IMR-90 (cell line): ENCODE measurements around the gene BRME1. TPM values are rescaled to one million over a fixed set of nuclear protein-coding genes. Genes with fewer than 3 reads are reported as not detected.

Experiments
- ATAC-seq: fragments of 200-7000 bp; cut with Tn5 transposase; 2 replicates; pipeline ENCODE4 v1.9.1; 2020; ENCODE audit warnings: low read depth, mild to moderate bottlenecking, moderate library complexity
- BruUV-seq: library from RNA; stranded (reverse); fragments of 400-500 nt; replicated peaks from 2 replicates; lab custom pipeline; 2021; lab: Mats Ljungman, UMichigan
- CTCF ChIA-PET: fragments of 300-600 bp; formaldehyde crosslinking; extraction: SDS; loops from one replicate; lab custom pipeline; 2021; ENCODE audit warnings: antibody characterized with exemption; lab: Yijun Ruan, JAX
- POLR2A ChIA-PET: fragments of 300-600 bp; sonication (Branson Sonifier 250); formaldehyde crosslinking; loops from one replicate; lab custom pipeline; 2022; ENCODE audit warnings: antibody characterized with exemption; ENCODE audit not compliant: unreplicated experiment; lab: Charles Lee
- DNase-seq: peaks from one replicate; pipeline ENCODE4 v3.0.0; 2013
- H2AFZ ChIP-seq: replicated peaks from 2 replicates; pipeline ENCODE3; 2013; ENCODE audit warnings: low read length, mild to moderate bottlenecking; ENCODE audit not compliant: poor library complexity
- H2AK5ac ChIP-seq: 2 replicates; pipeline ENCODE4 v1.6.1; 2013; ENCODE audit warnings: low read depth, low read length, inconsistent platforms
- H2AK9ac ChIP-seq: replicated peaks from 2 replicates; pipeline ENCODE3; 2013; ENCODE audit warnings: mild to moderate bottlenecking, low read depth, low read length, moderate library complexity; ENCODE audit not compliant: poor library complexity
- H2BK120ac ChIP-seq: 2 replicates; pipeline ENCODE4 v1.6.1; 2013; ENCODE audit warnings: low read depth, low read length, inconsistent platforms
- H2BK15ac ChIP-seq: 3 replicates; pipeline ENCODE4 v1.6.1; 2013; ENCODE audit warnings: low read depth, low read length, inconsistent platforms
- H2BK20ac ChIP-seq: 2 replicates; pipeline ENCODE4 v1.6.1; 2013; ENCODE audit warnings: low read depth, mild to moderate bottlenecking, inconsistent platforms, low read length, moderate library complexity
- H2BK5ac ChIP-seq: 2 replicates; pipeline ENCODE4 v1.6.1; 2013; ENCODE audit warnings: mild to moderate bottlenecking, low read depth, low read length, inconsistent platforms; ENCODE audit not compliant: poor library complexity, severe bottlenecking
- H3K14ac ChIP-seq: replicated peaks from 2 replicates; pipeline ENCODE4 v1.6.1; 2013; ENCODE audit warnings: low read depth, low read length, inconsistent platforms
- H3K18ac ChIP-seq: 2 replicates; pipeline ENCODE4 v1.6.1; 2013; ENCODE audit warnings: low read depth, low read length, control low read depth
- H3K23ac ChIP-seq: 2 replicates; pipeline ENCODE4 v1.6.1; 2013; ENCODE audit warnings: low read depth, low read length, inconsistent platforms
- H3K27ac ChIP-seq: 2 replicates; pipeline ENCODE4 v1.5.1; 2013; ENCODE audit warnings: mild to moderate bottlenecking, control low read depth, low read length; ENCODE audit not compliant: insufficient read depth
- H3K27me3 ChIP-seq: 2 replicates; pipeline ENCODE4 v1.6.1; 2013; ENCODE audit warnings: low read length; ENCODE audit not compliant: control insufficient read depth, insufficient read depth
- H3K36me3 ChIP-seq: 2 replicates; pipeline ENCODE4 v1.6.1; 2013; ENCODE audit warnings: low read length, mixed read lengths; ENCODE audit not compliant: control insufficient read depth, insufficient read depth
- H3K4ac ChIP-seq: 2 replicates; pipeline ENCODE4 v1.6.1; 2013; ENCODE audit warnings: low read depth, low read length, inconsistent platforms
- H3K4me1 ChIP-seq: 2 replicates; pipeline ENCODE4 v1.6.1; 2013; ENCODE audit warnings: low read length, mixed read lengths; ENCODE audit not compliant: control insufficient read depth, insufficient read depth
- H3K4me2 ChIP-seq: 2 replicates; pipeline ENCODE4 v1.6.1; 2013; ENCODE audit warnings: low read depth, mild to moderate bottlenecking, control low read depth, low read length, moderate library complexity
- H3K4me3 ChIP-seq: 2 replicates; pipeline ENCODE4 v1.5.1; 2013; ENCODE audit warnings: low read depth, mild to moderate bottlenecking, control low read depth, low read length, moderate library complexity; ENCODE audit not compliant: insufficient read depth
- H3K56ac ChIP-seq: 2 replicates; pipeline ENCODE4 v1.6.1; 2013; ENCODE audit warnings: low read length, inconsistent platforms; ENCODE audit not compliant: insufficient read depth; ENCODE audit errors: extremely low read depth
- H3K79me1 ChIP-seq, 2 experiments: 2 replicates each; pipeline ENCODE4 v1.6.1; 2013; ENCODE audit warnings: low read length in 2 of 2, inconsistent platforms in 1 of 2, low read depth in 1 of 2
- H3K9ac ChIP-seq: 2 replicates; pipeline ENCODE4 v1.6.1; 2013; ENCODE audit warnings: low read depth, low read length, control low read depth
- H3K9me1 ChIP-seq: 2 replicates; pipeline ENCODE4 v1.6.1; 2013; ENCODE audit warnings: low read length, inconsistent platforms; ENCODE audit not compliant: insufficient read depth
- H3K9me3 ChIP-seq: 2 replicates; pipeline ENCODE4 v1.6.1; 2013; ENCODE audit warnings: low read length; ENCODE audit not compliant: control insufficient read depth, insufficient read depth
- H4K20me1 ChIP-seq: 2 replicates; pipeline ENCODE4 v1.6.1; 2013; ENCODE audit warnings: low read length, inconsistent platforms; ENCODE audit not compliant: insufficient read depth
- H4K5ac ChIP-seq: 2 replicates; pipeline ENCODE4 v1.6.1; 2013; ENCODE audit warnings: mild to moderate bottlenecking, low read depth, low read length, control low read depth
- H4K8ac ChIP-seq, 2 experiments: 2 replicates each; pipeline ENCODE4 v1.6.1; 2013; ENCODE audit warnings: low read depth in 2 of 2, low read length in 2 of 2, control low read depth in 1 of 2, inconsistent platforms in 1 of 2
- H4K91ac ChIP-seq: 2 replicates; pipeline ENCODE4 v1.6.1; 2013; ENCODE audit warnings: low read depth, low read length, inconsistent platforms; ENCODE audit not compliant: insufficient read depth
- NFE2L2 ChIP-seq: fragments of 150-350 bp; IDR thresholded peaks from 2 replicates; pipeline ENCODE4 v1.6.1; 2016; ENCODE audit warnings: low read depth, mild to moderate bottlenecking, low read length
- SMC3 ChIP-seq: fragments of 150-350 bp; IDR thresholded peaks from 2 replicates; pipeline ENCODE4 v1.6.1; 2016; ENCODE audit warnings: low read depth, mild to moderate bottlenecking, antibody characterized with exemption, low read length, moderate library complexity
- WGBS, 2 experiments: methylation state at CpG; one replicate each; pipeline versions ENCODE4 v1.1.5 to v1.1.7; 2013; ENCODE audit warnings: missing lambda C conversion rate in 2 of 2; ENCODE audit not compliant: insufficient read length in 1 of 2; ENCODE audit errors: extremely low coverage in 2 of 2; 5-methylcytosine and 5-hydroxymethylcytosine counted together
- dilution Hi-C: fragments of 300-500 bp; cut with HindIII; formaldehyde crosslinking; loops from one replicate; pipeline ENCODE4 v1.14.3; 2018; ENCODE audit warnings: low sequenced_read_pairs; ENCODE audit not compliant: unreplicated experiment
- in situ Hi-C: fragments of 300-500 bp; cut with MboI; formaldehyde crosslinking; loops from 3 replicates; pipeline ENCODE4 v1.14.3; 2019; ENCODE audit warnings: low sequenced_read_pairs, inconsistent platforms, mixed read lengths
- intact Hi-C: fragments of 100-400 bp; cut with micrococcal nuclease; formaldehyde crosslinking; loops from 2 replicates; pipeline ENCODE4 v1.10.0; 2022
- polyA plus RNA-seq, 3 experiments: library from polyadenylated mRNA; depleted of rRNA; stranded (reverse); fragments of >200 nt; gene quantifications; 2 replicates each; pipeline ENCODE4 v1.2.3, GENCODE V29; 2012; ENCODE audit warnings: low replicate concordance in 1 of 3
- total RNA-seq: library from RNA; depleted of rRNA; stranded (reverse); fragments of >200 nt; gene quantifications from 2 replicates; pipeline ENCODE4 v1.2.3, GENCODE V29; 2012

The BRME1 gene
- total and polyA plus RNA-seq, 2 of the 4 experiments (the other 2 are of a cell fraction), result 0.18 to 0.38 TPM

GRCh38 chr19:13930402-13930801 lies 24.5 kb upstream of the BRME1 start:
- H3K4ac ChIP-seq, result no peak overlapping the region
- TF ChIP-seq SMC3, result no peak
- no peak for TF ChIP-seq NFE2L2
- H3K27ac ChIP-seq, result no peak overlapping the region
- no peak overlapping the region for H3K4me3 ChIP-seq
- in situ Hi-C loops (no loop called here), intact Hi-C loops (no loop called here), dilution Hi-C loops (no loop called here)
- no peaks in the 10 kb centered on the region for H3K9me3 ChIP-seq
- no peak overlapping the region for H2AK9ac ChIP-seq
- H4K8ac ChIP-seq, result no peak overlapping the region
- ATAC-seq (no peak), DNase-seq (no peak)
- no peak overlapping the region for H2AK5ac ChIP-seq
- no peaks in the 10 kb centered on the region for H3K4me1 ChIP-seq
- no peak overlapping the region for H3K18ac ChIP-seq
- no peak overlapping the region for H4K5ac ChIP-seq
- no peak overlapping the region for H2BK5ac ChIP-seq
- BruUV-seq, result no TSS peak
- no peaks in the 10 kb centered on the region for H3K27me3 ChIP-seq
- no peak overlapping the region for H3K4me2 ChIP-seq
- H3K9ac ChIP-seq, result no peak overlapping the region
- H3K56ac ChIP-seq, result no peak overlapping the region
- H2BK20ac ChIP-seq, result no peak overlapping the region
- H3K14ac ChIP-seq, result no peak overlapping the region
- peaks cover 5% of the 10 kb centered on the region for H3K9me1 ChIP-seq
- POLR2A ChIA-PET, result no interaction called here
- no peak overlapping the region for H2BK120ac ChIP-seq
- no peaks in the 10 kb centered on the region for H4K20me1 ChIP-seq
- H2BK15ac ChIP-seq, result no peak overlapping the region
- WGBS, 2 experiments, result no CpG with 5 or more reads among the region's 17 CpGs
- CTCF ChIA-PET, result no interaction called here
- H3K23ac ChIP-seq, result no peak overlapping the region
- H3K79me1 ChIP-seq, result no peaks in the 10 kb centered on the region
- no peak overlapping the region for H4K91ac ChIP-seq
- H2AFZ ChIP-seq, result no peak overlapping the region
- peaks cover 41% of the 10 kb centered on the region for H3K36me3 ChIP-seq
